NCI-H1092 treated with DMSO at 0.1 percent for 48 hours (cell line): Measurements from ENCODE around the gene RIN2.
"Not testable (repeated sequence)": the region's sequence is repeated elsewhere in the genome, so short reads cannot be mapped to it uniquely, and the experiment has no call there.

Experiments used
- DNase-seq: peaks from one replicate; lab custom pipeline; 2025; lab: John Stamatoyannopoulos, UW

RIN2 gene

GRCh38 chr20:19740512-19740911 lies 17.5 kb upstream of the RIN2 start:
- no peak for DNase-seq

- DNase-seq, result no peak
Observed at GRCh38 chr20:19741924-19742323, 16.1 kb upstream of the RIN2 start.

- DNase-seq, result no peak
Observed at GRCh38 chr20:19742974-19743639, 15.0 kb upstream of the RIN2 start.

GRCh38 chr20:19743640-19743995 lies 14.4 kb upstream of the RIN2 start:
- no peak for DNase-seq

- DNase-seq, result no peak
Observed at GRCh38 chr20:19745106-19745505, 13.0 kb upstream of the RIN2 start.

- DNase-seq, result no peak
Observed at GRCh38 chr20:19745584-19745983, 12.5 kb upstream of the RIN2 start.

GRCh38 chr20:19746396-19746795 lies 11.7 kb upstream of the RIN2 start:
- no peak for DNase-seq

GRCh38 chr20:19747903-19748302 lies 10.2 kb upstream of the RIN2 start:
- no peak for DNase-seq

- DNase-seq, result no peak
Observed at GRCh38 chr20:19748681-19749080, 9.4 kb upstream of the RIN2 start.

- DNase-seq, result no peak
Observed at GRCh38 chr20:19749618-19750071, 8.4 kb upstream of the RIN2 start.

- no peak for DNase-seq
Observed at GRCh38 chr20:19750101-19750606, 7.9 kb upstream of the RIN2 start.

- DNase-seq, result no peak
Observed at GRCh38 chr20:19750907-19751636, 7.0 kb upstream of the RIN2 start.

GRCh38 chr20:19754201-19754600 lies 3.9 kb upstream of the RIN2 start:
- DNase-seq, result not testable (repeated sequence)

- peak; percentile 25 for DNase-seq
Observed at GRCh38 chr20:19756761-19757486, 1.1 kb upstream of the RIN2 start.

GRCh38 chr20:19757487-19758132 lies 448 bp upstream of the RIN2 start:
- DNase-seq, result peak; percentile 81

GRCh38 chr20:19758501-19759331 lies 658 bp downstream of the RIN2 start:
- DNase-seq, result peak; percentile 30

- DNase-seq, result no peak
Observed at GRCh38 chr20:19760371-19760721, 2.3 kb downstream of the RIN2 start.

GRCh38 chr20:19761326-19761725 lies 3.3 kb downstream of the RIN2 start:
- no peak for DNase-seq

GRCh38 chr20:19761841-19762240 lies 3.8 kb downstream of the RIN2 start:
- peak; percentile 29 for DNase-seq

- DNase-seq, result no peak
Observed at GRCh38 chr20:19764207-19764606, 6.1 kb downstream of the RIN2 start.

- DNase-seq, result no peak
Observed at GRCh38 chr20:19765266-19765665, 7.2 kb downstream of the RIN2 start.

- DNase-seq, result no peak
Observed at GRCh38 chr20:19765913-19766312, 7.9 kb downstream of the RIN2 start.
